ENCODE data around the gene PHF20. TPM values are rescaled to one million over a fixed set of nuclear protein-coding genes. Genes with fewer than 3 reads are reported as not detected.

Gene PHF20
- total RNA-seq, 1 donor from 2014 or later = 86.0 TPM

GRCh38 chr20:35735826-35736470 is 35.9 kb upstream of the PHF20 start:
- H3K4me1 Mint-ChIP-seq = peaks cover 55% of the 10 kb centered on the region
- no peak for ATAC-seq (ENCODE audit: low read depth)
- H3K9me3 Mint-ChIP-seq = no peaks in the 10 kb centered on the region
- ChIA-PET POLR2A (interaction anchor here (0.7 to 12.0 kb wide), 6 partner anchors 16 to 218 kb away, joined by 3 to 764 read pairs (median 4); partner anchors contain the start of genes NFS1, PHF20, ROMO1 and SCAND1), CTCF (no interaction called here)
- no peak overlapping the region for H3K27ac Mint-ChIP-seq
- intact Hi-C loops (cut with micrococcal nuclease) = loop anchor here (2.0 kb wide), 2 partner anchors 15 to 27 kb away; no protein-coding TSS in a partner anchor
- no peak overlapping the region for H3K4me3 Mint-ChIP-seq
- peaks cover 87% of the 10 kb centered on the region for H3K36me3 Mint-ChIP-seq (ENCODE audit: low read depth)
- H3K27me3 Mint-ChIP-seq = no peaks in the 10 kb centered on the region
- no peak for TF ChIP-seq CTCF (IDR thresholded peaks at IDR 0.05)
- no peak for DNase-seq

GRCh38 chr20:35737865-35738333 is 33.9 kb upstream of the PHF20 start:
- peak overlapping the region; percentile 30 for H3K27ac Mint-ChIP-seq
- TF ChIP-seq CTCF (IDR thresholded peaks at IDR 0.05) = no peak

DNA sequence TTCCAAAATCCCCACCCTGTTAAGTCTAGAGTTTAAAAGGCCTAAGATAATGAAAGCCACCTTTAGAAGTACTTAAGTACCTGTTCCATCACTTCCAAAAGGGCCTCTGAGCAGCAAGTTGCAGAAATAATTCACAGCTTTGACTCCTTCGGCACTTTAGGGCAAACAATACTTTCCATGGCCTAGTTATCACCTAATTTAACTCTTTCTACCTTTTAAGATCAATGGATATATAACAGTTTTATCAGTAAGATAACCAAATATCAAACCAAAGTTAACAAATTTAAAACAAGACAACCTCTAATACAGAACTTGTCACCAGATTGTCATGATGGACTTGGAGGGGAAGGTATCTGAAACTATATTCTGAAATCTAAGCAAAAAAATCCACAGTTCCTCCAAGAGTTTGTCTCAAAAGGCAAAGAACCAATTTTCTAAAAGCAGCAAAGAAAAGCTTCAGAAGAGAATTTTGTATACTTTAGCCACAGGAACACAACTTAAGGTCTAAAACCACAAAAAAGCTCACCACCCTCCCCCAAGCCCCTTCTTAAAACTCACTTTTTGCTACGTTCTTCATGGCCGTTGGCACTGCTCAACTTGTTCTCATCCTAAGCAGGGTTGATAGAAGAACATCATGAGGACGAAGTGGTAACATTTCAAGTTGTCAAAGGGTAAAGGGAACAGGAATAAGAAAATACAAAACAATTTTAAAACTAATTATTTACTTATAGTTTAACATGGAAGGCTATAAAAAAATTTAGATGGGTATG is 33.2 kb upstream of the PHF20 start:
- Mint-ChIP-seq H3K36me3 (ENCODE audit: low read depth) (peaks cover 79% of the 10 kb centered on the region), H3K27ac (peak overlapping the region; percentile 30), H3K27me3 (no peaks in the 10 kb centered on the region), H3K4me1 (peaks cover 56% of the 10 kb centered on the region), H3K9me3 (no peaks in the 10 kb centered on the region), H3K4me3 (peak overlapping the region; percentile 4)
- no peak for TF ChIP-seq CTCF (IDR thresholded peaks at IDR 0.05)
- ATAC-seq (ENCODE audit: low read depth) (no peak), DNase-seq (no peak)
- intact Hi-C loops (cut with micrococcal nuclease) = loop anchor here (1.0 kb wide), 1 partner anchor 7 kb away; no protein-coding TSS in a partner anchor
- ChIA-PET POLR2A (interaction anchor here (1.0 to 12.0 kb wide), 3 partner anchors 33 to 215 kb away, joined by 3 to 764 read pairs (median 104); partner anchors contain the start of genes PHF20 and SCAND1), CTCF (interaction anchor here (2.0 kb wide), 1 partner anchor 146 kb away, joined by 12 read pairs; no protein-coding TSS in a partner anchor)

More at GRCh38 chr20:35737865-35738333, 33.9 kb upstream of the PHF20 start:
- ATAC-seq (ENCODE audit: low read depth) (no peak), DNase-seq (no peak)
- Mint-ChIP-seq H3K36me3 (ENCODE audit: low read depth) (peaks cover 84% of the 10 kb centered on the region), H3K9me3 (no peaks in the 10 kb centered on the region), H3K4me1 (peaks cover 52% of the 10 kb centered on the region), H3K27me3 (no peaks in the 10 kb centered on the region), H3K4me3 (no peak overlapping the region)
- intact Hi-C loops (cut with micrococcal nuclease) = no loop called here
- CTCF ChIA-PET = no interaction called here
- POLR2A ChIA-PET = interaction anchor here (0.6 to 12.0 kb wide), 2 partner anchors 8 to 33 kb away, joined by 5 to 764 read pairs; partner anchors contain the start of gene PHF20

- peak overlapping the region; percentile 99 for H3K4me3 Mint-ChIP-seq
- no peaks in the 10 kb centered on the region for H3K9me3 Mint-ChIP-seq
- ATAC-seq (ENCODE audit: low read depth) = no peak
- ChIA-PET POLR2A (interaction anchor here (0.9 to 12.0 kb wide), 7 partner anchors 17 to 214 kb away, joined by 3 to 764 read pairs (median 3); partner anchors contain the start of genes NFS1, PHF20, ROMO1 and SCAND1), CTCF (interaction anchor here (0.9 to 2.0 kb wide), 4 partner anchors 32 to 276 kb away, joined by 3 to 12 read pairs (median 4); partner anchors contain the start of gene PHF20)
- no peak for DNase-seq
- H3K36me3 Mint-ChIP-seq (ENCODE audit: low read depth) = peaks cover 70% of the 10 kb centered on the region
- H3K27ac Mint-ChIP-seq = peak overlapping the region; percentile 99
- intact Hi-C loops (cut with micrococcal nuclease) = loop anchor here (1.0 to 5.0 kb wide), 2 partner anchors 8 to 782 kb away; partner anchors contain the start of genes GSS and MYH7B
- H3K4me1 Mint-ChIP-seq = peaks cover 57% of the 10 kb centered on the region
- H3K27me3 Mint-ChIP-seq = no peaks in the 10 kb centered on the region
- TF ChIP-seq CTCF (IDR thresholded peaks at IDR 0.05) = no peak
Measured at GRCh38 chr20:35739294-35740163, 32.3 kb upstream of the PHF20 start.
